ENCODE data around the gene DLGAP1.

The DLGAP1 gene

GRCh38 chr18:3494569-3494968 is 960.5 kb downstream of the DLGAP1 start:
- no peaks in the 10 kb centered on the region for H3K9me3 ChIP-seq (ENCODE audit: control insufficient read depth, low read length)
- H3K27me3 ChIP-seq (replicated peaks; ENCODE audit: control insufficient read depth, insufficient read depth, low read length, poor library complexity, severe bottlenecking) = peaks cover 9% of the 10 kb centered on the region
- H3K27ac ChIP-seq (ENCODE audit: insufficient read depth, low read length, poor library complexity, severe bottlenecking) = no peak overlapping the region
- no peaks in the 10 kb centered on the region for H3K36me3 ChIP-seq (ENCODE audit: control insufficient read depth, insufficient read depth, low read length)
- no peak overlapping the region for H3K4me3 ChIP-seq (ENCODE audit: insufficient read depth, low read depth, low read length, poor library complexity, severe bottlenecking)
- peaks cover 3% of the 10 kb centered on the region for H3K4me1 ChIP-seq (ENCODE audit: control insufficient read depth, insufficient read depth, low read length, poor library complexity, severe bottlenecking)
- no peak for DNase-seq

DNA sequence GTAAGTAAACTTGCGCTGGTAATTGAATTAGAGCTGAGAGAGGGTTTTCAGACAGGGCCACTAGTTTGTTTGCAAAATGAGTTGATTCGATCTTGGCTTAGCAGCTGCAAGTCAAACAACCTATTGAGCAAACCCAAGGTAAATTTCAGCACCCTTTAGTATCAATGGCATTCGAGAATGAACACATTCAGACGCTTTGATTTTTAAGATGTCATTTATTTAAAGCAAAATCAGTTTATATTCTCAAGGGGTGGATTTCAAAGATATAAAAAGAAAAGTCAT is 960.9 kb downstream of the DLGAP1 start:
- Histone ChIP-seq H3K36me3 (ENCODE audit: control insufficient read depth, insufficient read depth, low read length) (no peaks in the 10 kb centered on the region), H3K4me3 (ENCODE audit: insufficient read depth, low read depth, low read length, poor library complexity, severe bottlenecking) (no peak overlapping the region), H3K27me3 (replicated peaks; ENCODE audit: control insufficient read depth, insufficient read depth, low read length, poor library complexity, severe bottlenecking) (peaks cover 5% of the 10 kb centered on the region), H3K27ac (ENCODE audit: insufficient read depth, low read length, poor library complexity, severe bottlenecking) (no peak overlapping the region), H3K9me3 (ENCODE audit: control insufficient read depth, low read length) (no peaks in the 10 kb centered on the region), H3K4me1 (ENCODE audit: control insufficient read depth, insufficient read depth, low read length, poor library complexity, severe bottlenecking) (peaks cover 3% of the 10 kb centered on the region)
- DNase-seq = no peak

GRCh38 chr18:3493501-3494244 is 961.4 kb downstream of the DLGAP1 start:
- Histone ChIP-seq H3K4me1 (ENCODE audit: control insufficient read depth, insufficient read depth, low read length, poor library complexity, severe bottlenecking) (peaks cover 1% of the 10 kb centered on the region), H3K36me3 (ENCODE audit: control insufficient read depth, insufficient read depth, low read length) (no peaks in the 10 kb centered on the region), H3K27ac (ENCODE audit: insufficient read depth, low read length, poor library complexity, severe bottlenecking) (no peak overlapping the region), H3K27me3 (replicated peaks; ENCODE audit: control insufficient read depth, insufficient read depth, low read length, poor library complexity, severe bottlenecking) (peaks cover under 1% of the 10 kb centered on the region), H3K9me3 (ENCODE audit: control insufficient read depth, low read length) (no peaks in the 10 kb centered on the region), H3K4me3 (ENCODE audit: insufficient read depth, low read depth, low read length, poor library complexity, severe bottlenecking) (no peak overlapping the region)
- no peak for DNase-seq

DNA sequence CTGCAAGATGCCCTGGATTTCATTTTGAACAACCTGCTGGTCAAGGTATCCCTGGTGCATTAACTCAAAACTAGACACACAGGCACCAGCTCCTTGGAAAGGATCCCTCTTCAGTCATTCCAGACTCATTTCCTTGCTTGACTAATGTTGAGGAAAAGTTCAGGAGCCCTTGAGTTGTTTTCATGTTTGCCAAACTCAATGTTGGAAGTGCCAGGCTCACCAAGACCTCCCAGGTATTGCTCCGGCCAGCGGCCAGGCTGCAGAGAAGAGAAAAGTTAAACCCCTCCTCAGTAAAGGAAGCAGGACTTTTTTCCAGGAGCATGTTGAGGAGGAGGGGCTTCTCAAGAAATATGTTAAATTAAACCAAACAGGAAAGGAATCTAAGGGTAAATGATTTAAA is 962.4 kb downstream of the DLGAP1 start:
- Histone ChIP-seq H3K27me3 (replicated peaks; ENCODE audit: control insufficient read depth, insufficient read depth, low read length, poor library complexity, severe bottlenecking) (no peaks in the 10 kb centered on the region), H3K4me3 (ENCODE audit: insufficient read depth, low read depth, low read length, poor library complexity, severe bottlenecking) (no peak overlapping the region), H3K27ac (ENCODE audit: insufficient read depth, low read length, poor library complexity, severe bottlenecking) (no peak overlapping the region)

DNA sequence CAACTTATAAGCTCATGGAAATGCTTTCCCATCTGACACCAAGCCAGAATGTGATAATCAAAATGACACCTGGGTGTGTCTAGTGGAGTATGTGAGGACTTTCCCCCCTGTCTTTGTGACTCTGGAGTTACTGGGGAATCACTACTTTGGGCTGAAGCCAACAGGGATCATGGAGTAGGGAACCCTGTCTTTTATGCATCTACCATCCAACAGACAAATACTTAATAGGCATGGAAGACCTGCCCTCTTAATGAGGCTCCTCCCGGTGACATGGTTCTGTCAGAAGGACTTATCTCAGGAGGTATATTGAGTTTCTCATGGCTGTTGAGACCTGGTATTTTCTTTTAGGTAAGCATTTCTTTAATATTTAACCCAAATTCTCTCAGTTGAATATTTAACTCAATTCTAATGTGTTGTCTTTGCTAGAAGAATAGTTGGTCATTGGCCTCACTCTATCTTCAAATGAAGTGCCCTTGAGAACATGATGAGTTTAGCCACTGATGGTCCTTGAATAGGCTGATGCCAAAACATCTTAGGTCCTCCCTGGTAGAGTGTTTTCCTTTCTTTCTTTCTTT is 963.0 kb downstream of the DLGAP1 start:
- DNase-seq = no peak
- no peaks in the 10 kb centered on the region for H3K4me1 ChIP-seq (ENCODE audit: control insufficient read depth, insufficient read depth, low read length, poor library complexity, severe bottlenecking)
- H3K27ac ChIP-seq (ENCODE audit: insufficient read depth, low read length, poor library complexity, severe bottlenecking) = no peak overlapping the region
- no peaks in the 10 kb centered on the region for H3K9me3 ChIP-seq (ENCODE audit: control insufficient read depth, low read length)
- no peaks in the 10 kb centered on the region for H3K36me3 ChIP-seq (ENCODE audit: control insufficient read depth, insufficient read depth, low read length)
- H3K27me3 ChIP-seq (replicated peaks; ENCODE audit: control insufficient read depth, insufficient read depth, low read length, poor library complexity, severe bottlenecking) = no peaks in the 10 kb centered on the region
- no peak overlapping the region for H3K4me3 ChIP-seq (ENCODE audit: insufficient read depth, low read depth, low read length, poor library complexity, severe bottlenecking)

More for the DNA sequence above, 962.4 kb downstream of the DLGAP1 start:
- no peak for DNase-seq
- Histone ChIP-seq H3K4me1 (ENCODE audit: control insufficient read depth, insufficient read depth, low read length, poor library complexity, severe bottlenecking) (no peaks in the 10 kb centered on the region), H3K36me3 (ENCODE audit: control insufficient read depth, insufficient read depth, low read length) (no peaks in the 10 kb centered on the region), H3K9me3 (ENCODE audit: control insufficient read depth, low read length) (no peaks in the 10 kb centered on the region)

DNA sequence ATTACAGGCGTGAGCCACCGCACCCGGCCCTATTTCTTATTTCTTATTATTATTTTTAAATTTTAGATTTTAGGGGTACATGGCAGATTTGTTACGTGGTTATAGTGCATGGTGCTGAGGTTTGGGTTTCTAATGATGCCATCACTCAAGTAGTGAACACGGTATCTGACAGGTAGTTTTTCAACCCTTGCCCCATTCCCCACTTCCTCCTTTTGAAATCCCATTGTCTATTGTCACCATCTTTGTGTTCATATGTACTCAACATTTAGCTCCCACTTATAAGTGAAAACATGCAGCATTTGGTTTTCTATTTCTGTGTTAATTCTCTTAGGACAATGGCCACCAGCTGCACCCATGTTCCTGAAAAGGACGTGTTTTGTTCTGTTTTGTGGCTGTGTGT is 965.6 kb downstream of the DLGAP1 start:
- Histone ChIP-seq H3K27ac (ENCODE audit: insufficient read depth, low read length, poor library complexity, severe bottlenecking) (no peak overlapping the region), H3K9me3 (ENCODE audit: control insufficient read depth, low read length) (no peaks in the 10 kb centered on the region), H3K4me1 (ENCODE audit: control insufficient read depth, insufficient read depth, low read length, poor library complexity, severe bottlenecking) (no peaks in the 10 kb centered on the region), H3K27me3 (replicated peaks; ENCODE audit: control insufficient read depth, insufficient read depth, low read length, poor library complexity, severe bottlenecking) (no peaks in the 10 kb centered on the region), H3K36me3 (ENCODE audit: control insufficient read depth, insufficient read depth, low read length) (no peaks in the 10 kb centered on the region), H3K4me3 (ENCODE audit: insufficient read depth, low read depth, low read length, poor library complexity, severe bottlenecking) (no peak overlapping the region)
- DNase-seq = no peak

GRCh38 chr18:3486512-3486911 is 968.6 kb downstream of the DLGAP1 start:
- H3K27me3 ChIP-seq (replicated peaks; ENCODE audit: control insufficient read depth, insufficient read depth, low read length, poor library complexity, severe bottlenecking) = no peaks in the 10 kb centered on the region
- no peak overlapping the region for H3K4me3 ChIP-seq (ENCODE audit: insufficient read depth, low read depth, low read length, poor library complexity, severe bottlenecking)
- H3K27ac ChIP-seq (ENCODE audit: insufficient read depth, low read length, poor library complexity, severe bottlenecking) = no peak overlapping the region
- no peak for DNase-seq
- H3K4me1 ChIP-seq (ENCODE audit: control insufficient read depth, insufficient read depth, low read length, poor library complexity, severe bottlenecking) = no peaks in the 10 kb centered on the region
- H3K9me3 ChIP-seq (ENCODE audit: control insufficient read depth, low read length) = no peaks in the 10 kb centered on the region
- H3K36me3 ChIP-seq (ENCODE audit: control insufficient read depth, insufficient read depth, low read length) = no peaks in the 10 kb centered on the region

DNA sequence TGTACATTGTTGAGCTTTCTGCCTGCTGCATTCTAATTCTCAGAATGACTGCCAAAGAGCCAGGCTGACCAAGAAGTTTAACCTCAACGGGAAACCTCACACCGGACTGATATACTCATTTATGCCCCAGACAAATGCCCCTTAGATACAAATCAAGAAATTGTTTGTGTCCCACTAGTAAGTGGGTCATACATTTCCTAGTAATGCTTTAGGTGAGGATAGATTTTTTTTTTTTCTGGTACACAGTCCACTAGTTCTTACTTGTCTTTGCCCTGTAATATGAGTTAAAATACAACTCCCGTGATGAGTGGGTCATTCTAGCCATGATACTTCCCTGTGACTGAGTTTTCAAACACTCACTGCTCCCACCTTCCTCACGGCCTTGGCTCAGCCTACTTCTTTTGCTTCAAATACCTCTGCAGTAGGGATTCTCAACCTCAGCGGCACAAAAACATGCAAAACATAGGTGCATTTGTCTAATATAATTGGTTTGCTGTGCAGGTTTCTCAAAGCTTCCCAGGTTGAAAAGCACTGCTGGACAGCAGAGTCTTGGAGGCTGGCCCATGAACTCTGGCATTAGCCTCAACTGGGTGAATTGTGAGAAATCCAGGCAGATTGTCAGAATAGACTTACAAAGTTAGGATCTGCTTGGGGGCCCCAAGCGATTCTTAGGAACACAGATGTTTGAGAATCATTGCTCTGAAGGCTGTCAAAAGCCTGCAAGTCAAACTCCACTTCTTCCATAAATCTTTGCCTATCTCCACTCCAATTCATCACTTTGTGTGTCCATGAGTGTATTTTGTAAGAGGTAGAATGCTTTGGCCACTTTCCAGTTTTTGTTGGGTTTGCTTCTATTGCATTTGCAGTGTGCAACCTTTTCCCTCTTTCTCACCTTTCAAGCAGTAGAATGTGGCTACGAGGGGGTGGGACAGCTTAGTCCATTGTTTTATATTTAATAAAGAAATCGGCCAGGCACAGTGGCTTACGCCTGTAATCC is 969.7 kb downstream of the DLGAP1 start:
- Histone ChIP-seq H3K9me3 (ENCODE audit: control insufficient read depth, low read length) (no peaks in the 10 kb centered on the region), H3K4me3 (ENCODE audit: insufficient read depth, low read depth, low read length, poor library complexity, severe bottlenecking) (no peak overlapping the region), H3K4me1 (ENCODE audit: control insufficient read depth, insufficient read depth, low read length, poor library complexity, severe bottlenecking) (no peaks in the 10 kb centered on the region), H3K36me3 (ENCODE audit: control insufficient read depth, insufficient read depth, low read length) (no peaks in the 10 kb centered on the region), H3K27ac (ENCODE audit: insufficient read depth, low read length, poor library complexity, severe bottlenecking) (no peak overlapping the region), H3K27me3 (replicated peaks; ENCODE audit: control insufficient read depth, insufficient read depth, low read length, poor library complexity, severe bottlenecking) (no peaks in the 10 kb centered on the region)
- no peak for DNase-seq

GRCh38 chr18:3482258-3482657 is 972.8 kb downstream of the DLGAP1 start:
- no peak for DNase-seq
- Histone ChIP-seq H3K4me1 (ENCODE audit: control insufficient read depth, insufficient read depth, low read length, poor library complexity, severe bottlenecking) (no peaks in the 10 kb centered on the region), H3K27ac (ENCODE audit: insufficient read depth, low read length, poor library complexity, severe bottlenecking) (no peak overlapping the region), H3K4me3 (ENCODE audit: insufficient read depth, low read depth, low read length, poor library complexity, severe bottlenecking) (no peak overlapping the region), H3K27me3 (replicated peaks; ENCODE audit: control insufficient read depth, insufficient read depth, low read length, poor library complexity, severe bottlenecking) (no peaks in the 10 kb centered on the region), H3K36me3 (ENCODE audit: control insufficient read depth, insufficient read depth, low read length) (no peaks in the 10 kb centered on the region), H3K9me3 (ENCODE audit: control insufficient read depth, low read length) (no peaks in the 10 kb centered on the region)

GRCh38 chr18:3481696-3482210 is 973.4 kb downstream of the DLGAP1 start:
- Histone ChIP-seq H3K4me3 (ENCODE audit: insufficient read depth, low read depth, low read length, poor library complexity, severe bottlenecking) (no peak overlapping the region), H3K27me3 (replicated peaks; ENCODE audit: control insufficient read depth, insufficient read depth, low read length, poor library complexity, severe bottlenecking) (no peaks in the 10 kb centered on the region), H3K9me3 (ENCODE audit: control insufficient read depth, low read length) (no peaks in the 10 kb centered on the region), H3K27ac (ENCODE audit: insufficient read depth, low read length, poor library complexity, severe bottlenecking) (no peak overlapping the region), H3K4me1 (ENCODE audit: control insufficient read depth, insufficient read depth, low read length, poor library complexity, severe bottlenecking) (no peaks in the 10 kb centered on the region), H3K36me3 (ENCODE audit: control insufficient read depth, insufficient read depth, low read length) (no peaks in the 10 kb centered on the region)
- no peak for DNase-seq

Data from effector memory CD4-positive, alpha-beta T cell (primary cell).